Renal cortex interstitium (tissue), 11 donors: ENCODE results near the gene GPR32. TPM values are rescaled to one million over a fixed set of nuclear protein-coding genes. Genes with fewer than 3 reads are reported as not detected.
"Not testable (repeated sequence)": the region's sequence is repeated elsewhere in the genome, so short reads cannot be mapped to it uniquely, and the experiment has no call there.

Source experiments
- DNase-seq, 11 donors: peaks; one replicate each; pipeline ENCODE4 v3.0.0-alpha.2; 2013; ENCODE audit warnings: low read depth in 9 of 11, low spot score in 4 of 11; ENCODE audit errors: extremely low read depth in 1 of 11
- polyA plus RNA-seq, 3 donors: library from polyadenylated mRNA; unstranded; fragments of 120-200 nt; gene quantifications; one replicate each; pipeline ENCODE4 v1.2.1, GENCODE V29; 2013; ENCODE audit not compliant: insufficient read length in 3 of 3

Gene GPR32
- polyA plus RNA-seq, 3 donors = not detected

GRCh38 chr19:50795664-50796073 lies 25.4 kb downstream of the GPR32 start:
- DNase-seq = no peak

DNA sequence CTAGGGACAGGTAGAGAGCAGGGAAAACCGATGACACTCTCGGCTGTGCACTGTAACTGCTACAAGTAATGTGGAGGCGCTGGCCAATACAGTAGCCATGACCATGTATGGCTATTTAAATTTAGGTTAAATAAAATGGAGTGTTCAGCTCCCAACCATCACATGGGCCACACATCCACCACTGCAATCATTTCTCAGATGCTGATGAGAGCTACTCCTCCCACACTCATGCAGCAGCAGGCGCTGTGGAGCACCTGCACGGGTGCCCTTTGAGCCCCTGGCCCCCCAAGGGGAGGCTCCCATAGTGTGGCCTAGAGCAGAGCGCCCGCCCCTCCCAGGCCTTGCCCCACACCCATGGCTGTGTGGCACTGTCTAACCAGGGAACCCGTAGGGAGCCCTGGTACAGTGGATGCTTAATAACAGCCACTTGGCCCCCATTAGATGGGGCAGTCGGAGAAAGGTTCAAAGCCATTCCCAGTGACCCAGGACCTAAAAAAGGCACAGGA lies 25.9 kb downstream of the GPR32 start:
- DNase-seq = no peak

- DNase-seq = no peak
Observed at GRCh38 chr19:50796634-50797428, 26.6 kb downstream of the GPR32 start.

DNA sequence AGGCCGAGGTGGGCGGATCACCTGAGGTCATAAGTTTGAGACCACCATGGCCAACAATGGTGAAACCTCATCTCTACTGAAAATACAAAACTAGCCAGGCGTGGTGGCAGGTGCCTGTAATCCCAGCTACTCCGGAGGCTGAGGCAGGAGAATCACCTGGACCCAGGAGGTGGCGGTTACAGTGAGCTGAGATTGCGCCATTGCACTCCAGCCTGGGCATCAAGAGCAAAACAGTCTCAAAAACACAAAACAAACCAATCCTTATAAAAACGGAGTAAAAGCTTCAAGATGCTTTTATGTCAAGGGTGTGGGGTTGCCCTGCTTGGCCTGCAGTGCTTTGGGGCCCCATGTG lies 27.1 kb downstream of the GPR32 start:
- no peak for DNase-seq

- no peak for DNase-seq
Observed at GRCh38 chr19:50797781-50798658, 27.8 kb downstream of the GPR32 start.

DNA sequence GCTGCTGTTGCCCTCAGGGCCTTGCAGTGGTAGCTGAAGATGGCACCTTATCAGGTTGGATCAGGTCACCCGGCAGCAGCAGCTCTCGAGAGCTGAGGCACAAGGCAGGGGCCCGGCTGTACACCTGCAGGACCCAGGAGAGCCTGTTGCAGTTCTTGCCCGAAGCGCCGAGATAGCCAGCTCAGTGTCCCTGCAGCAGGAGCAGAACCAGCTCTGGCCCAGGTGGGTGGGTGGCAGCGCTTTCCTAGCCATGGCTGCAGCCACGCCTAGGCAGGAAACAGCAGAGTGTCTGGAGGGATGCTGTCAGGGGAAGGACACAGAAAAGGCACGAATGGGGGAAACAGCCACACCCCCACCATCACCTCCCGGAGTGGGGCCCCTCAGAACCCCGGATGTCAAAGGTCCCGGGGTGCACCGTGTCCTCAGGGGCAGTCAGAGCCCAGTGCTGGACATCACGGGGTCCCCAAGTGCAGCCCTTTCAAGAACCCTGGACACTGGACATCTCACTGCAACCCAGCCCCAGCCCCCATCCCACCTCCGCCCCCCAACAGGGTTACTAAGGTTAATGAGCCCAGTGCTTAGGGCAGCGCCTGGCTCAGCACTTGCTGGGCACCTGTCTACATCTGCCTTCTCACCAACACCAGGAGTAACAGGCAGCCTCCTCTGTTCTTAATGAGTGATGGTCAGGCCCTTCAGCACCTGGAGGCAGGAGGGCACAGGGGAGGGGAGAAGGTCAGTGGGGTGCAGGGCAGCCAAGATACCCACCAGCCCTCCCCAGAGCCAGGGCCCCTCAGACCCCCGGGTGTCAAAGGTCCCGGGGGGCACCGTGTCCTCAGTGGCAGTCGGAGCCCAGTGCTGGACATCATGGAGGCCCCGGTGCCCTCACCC lies 28.6 kb downstream of the GPR32 start:
- DNase-seq = no peak

DNA sequence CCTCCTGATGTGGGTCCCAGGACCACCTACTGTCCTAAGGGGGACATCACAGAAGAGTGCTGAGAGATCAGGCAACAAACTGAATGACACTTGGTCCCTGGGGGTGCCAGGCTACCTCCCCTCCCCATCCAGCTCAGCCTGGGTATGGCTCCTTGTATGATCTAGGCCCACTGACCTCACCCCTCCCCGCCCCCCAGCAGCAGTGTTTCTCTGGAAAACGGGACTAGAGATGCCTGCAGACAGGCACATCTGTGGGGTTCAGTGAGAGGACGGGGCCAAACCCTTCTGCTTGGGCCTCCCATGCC lies 29.2 kb downstream of the GPR32 start:
- DNase-seq = no peak

DNA sequence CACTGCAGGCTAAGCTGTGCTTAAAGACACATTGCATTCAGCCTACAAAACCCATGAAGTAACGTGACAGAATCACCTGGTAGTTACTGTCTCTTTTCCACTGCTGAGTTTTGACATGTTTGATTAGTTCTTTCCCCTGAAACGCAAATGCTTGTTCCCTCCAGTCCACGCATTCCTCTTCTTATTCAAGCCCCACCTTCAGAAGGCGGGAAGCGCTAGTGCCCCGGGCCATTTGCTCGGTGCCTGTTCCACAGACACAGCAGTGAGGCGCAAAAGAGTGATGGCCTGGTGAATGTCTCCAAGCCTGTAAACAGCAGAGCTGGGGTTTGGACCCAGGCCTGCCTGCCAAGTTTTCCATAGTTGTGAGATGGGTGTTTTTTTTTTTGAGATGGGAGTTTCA lies 30.8 kb downstream of the GPR32 start:
- no peak for DNase-seq

GRCh38 chr19:50803633-50804419 lies 33.6 kb downstream of the GPR32 start:
- no peak for DNase-seq

- peak; percentile 96 to 99 (median 99) for DNase-seq
Observed at GRCh38 chr19:50804420-50805272, 34.4 kb downstream of the GPR32 start.

- no peak for DNase-seq
Observed at GRCh38 chr19:50808856-50809255, 38.6 kb downstream of the GPR32 start.

GRCh38 chr19:50811622-50812238 lies 41.5 kb downstream of the GPR32 start:
- DNase-seq = not testable (repeated sequence)

DNA sequence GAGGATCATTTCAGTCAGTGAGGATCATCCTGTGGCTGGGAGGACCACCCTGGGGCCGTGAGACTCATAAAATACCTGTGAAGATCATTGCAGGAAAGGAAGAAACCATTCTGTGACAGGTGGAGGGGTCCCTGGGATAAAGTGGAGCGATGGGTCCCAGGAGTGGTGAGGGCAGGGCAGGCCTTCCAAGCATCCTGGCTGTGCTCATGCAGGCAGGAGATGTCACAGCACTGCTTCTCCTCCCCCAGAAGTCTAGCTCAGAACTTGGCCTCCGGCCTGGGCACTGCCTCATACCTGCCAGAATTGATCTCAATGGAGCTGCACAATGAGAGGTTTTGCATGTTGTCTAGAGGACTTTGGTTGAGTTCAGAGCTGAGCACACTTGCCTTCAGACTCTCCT lies 42.2 kb downstream of the GPR32 start:
- DNase-seq = no peak

GRCh38 chr19:50814883-50815282 lies 44.6 kb downstream of the GPR32 start:
- DNase-seq = no peak

DNA sequence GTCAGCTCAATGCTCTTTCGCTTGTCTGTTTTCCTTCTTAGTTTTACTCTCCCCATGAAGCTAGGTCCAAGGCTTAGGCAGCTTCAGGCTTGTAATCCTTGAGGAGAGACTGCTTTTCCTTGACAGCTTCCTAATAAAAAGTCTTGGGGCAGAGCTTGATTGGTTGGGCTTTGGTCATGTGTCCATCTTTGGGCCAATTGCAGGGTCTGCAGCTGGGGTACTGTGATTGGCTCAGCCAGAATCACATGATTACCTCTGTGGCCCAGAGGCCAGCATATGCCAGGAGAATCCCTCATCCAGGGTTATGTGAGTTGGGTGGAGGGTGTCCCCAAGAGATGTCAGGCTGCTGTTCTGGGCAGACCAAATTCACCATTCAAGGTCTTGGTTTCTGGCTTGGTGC lies 45.2 kb downstream of the GPR32 start:
- no peak for DNase-seq

DNA sequence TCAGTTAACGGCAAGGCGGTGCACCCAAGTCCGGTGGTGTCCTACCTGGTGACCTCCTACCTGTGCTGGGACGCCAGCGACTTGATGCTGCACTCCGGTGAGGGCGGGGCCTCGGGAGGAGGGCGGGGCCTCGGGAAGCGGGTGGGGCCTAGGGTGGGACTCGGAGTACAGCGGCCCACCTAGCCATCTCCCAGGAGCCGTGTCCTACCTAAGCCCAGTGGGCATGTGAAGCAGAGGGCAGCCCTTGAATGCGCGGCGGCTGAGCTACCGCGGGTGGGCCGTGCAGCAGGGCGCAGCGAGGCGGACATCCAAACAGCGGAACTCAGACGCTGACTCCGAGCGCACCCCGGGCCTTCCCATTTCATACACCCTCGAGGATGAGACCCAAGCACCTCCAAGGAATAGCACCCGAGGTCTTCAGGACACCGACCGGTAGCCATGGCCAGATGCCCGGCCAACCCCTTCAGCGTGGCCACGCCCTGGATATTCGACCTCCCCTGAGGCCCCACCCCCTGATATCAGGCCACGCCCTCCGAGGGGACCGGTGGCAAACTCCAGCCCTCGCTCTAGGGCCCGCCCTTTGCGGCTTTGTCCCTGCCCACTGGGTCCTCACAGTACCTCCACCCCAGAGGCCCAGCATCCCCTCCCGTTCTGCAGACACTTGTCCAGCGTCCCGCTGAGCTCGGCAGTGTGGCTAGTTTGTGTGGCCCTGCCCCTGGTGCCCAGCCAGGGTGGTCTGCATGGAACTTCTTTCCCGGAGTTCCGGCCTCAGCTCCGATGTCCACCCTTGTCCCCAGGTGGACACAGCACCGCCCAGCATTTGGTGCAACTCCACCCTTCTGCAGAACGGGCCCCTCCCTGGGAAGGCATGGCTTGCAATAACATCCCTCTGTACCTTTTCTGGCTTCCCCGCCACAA lies 47.9 kb downstream of the GPR32 start:
- peak in 1 of 11 donors; percentile 39 for DNase-seq
